AG04450 (cell line): ENCODE results near the gene GALT. TPM values are rescaled to one million over a fixed set of nuclear protein-coding genes. Genes with fewer than 3 reads are reported as not detected.

Experiments used
- CTCF ChIA-PET: fragments of 300-600, 350-600 bp; formaldehyde crosslinking; extraction: SDS; loops from one replicate; lab custom pipeline; 2022; ENCODE audit warnings: antibody characterized with exemption, inconsistent platforms; lab: Charles Lee
- POLR2A ChIA-PET: fragments of 350-600 bp; formaldehyde crosslinking; extraction: SDS; loops from one replicate; lab custom pipeline; 2021; ENCODE audit warnings: antibody characterized with exemption, inconsistent platforms; lab: Yijun Ruan, JAX
- DNase-seq: peaks from one replicate; pipeline ENCODE4 v3.0.0-alpha.2; 2011; ENCODE audit warnings: low read depth, low spot score
- H3K27ac ChIP-seq: one replicate; pipeline ENCODE4 v1.5.1; 2012; ENCODE audit warnings: low read depth, low read length, control low read depth
- H3K27me3 ChIP-seq: one replicate; pipeline ENCODE4 v1.6.0; 2012; ENCODE audit warnings: low read length; ENCODE audit not compliant: control insufficient read depth, insufficient read depth
- H3K4me3 ChIP-seq: 2 replicates; pipeline ENCODE4 v1.5.1; 2011; ENCODE audit warnings: mild to moderate bottlenecking, low read depth, low read length, control low read depth
- H3K9me3 ChIP-seq: 2 replicates; pipeline ENCODE4 v1.5.1; 2012; ENCODE audit warnings: low read length; ENCODE audit not compliant: control insufficient read depth, insufficient read depth
- CTCF ChIP-seq: IDR thresholded peaks from 2 replicates; pipeline ENCODE4 v1.5.1; 2011; ENCODE audit warnings: low read depth, low read length, control low read depth, inconsistent platforms
- polyA plus RNA-seq: library from polyadenylated mRNA; depleted of rRNA; stranded (reverse); fragments of >200 nt; gene quantifications from 2 replicates; pipeline ENCODE4 v1.2.3, GENCODE V29; 2011

The GALT gene
- polyA plus RNA-seq, 1 experiment = 24.8 TPM

DNA sequence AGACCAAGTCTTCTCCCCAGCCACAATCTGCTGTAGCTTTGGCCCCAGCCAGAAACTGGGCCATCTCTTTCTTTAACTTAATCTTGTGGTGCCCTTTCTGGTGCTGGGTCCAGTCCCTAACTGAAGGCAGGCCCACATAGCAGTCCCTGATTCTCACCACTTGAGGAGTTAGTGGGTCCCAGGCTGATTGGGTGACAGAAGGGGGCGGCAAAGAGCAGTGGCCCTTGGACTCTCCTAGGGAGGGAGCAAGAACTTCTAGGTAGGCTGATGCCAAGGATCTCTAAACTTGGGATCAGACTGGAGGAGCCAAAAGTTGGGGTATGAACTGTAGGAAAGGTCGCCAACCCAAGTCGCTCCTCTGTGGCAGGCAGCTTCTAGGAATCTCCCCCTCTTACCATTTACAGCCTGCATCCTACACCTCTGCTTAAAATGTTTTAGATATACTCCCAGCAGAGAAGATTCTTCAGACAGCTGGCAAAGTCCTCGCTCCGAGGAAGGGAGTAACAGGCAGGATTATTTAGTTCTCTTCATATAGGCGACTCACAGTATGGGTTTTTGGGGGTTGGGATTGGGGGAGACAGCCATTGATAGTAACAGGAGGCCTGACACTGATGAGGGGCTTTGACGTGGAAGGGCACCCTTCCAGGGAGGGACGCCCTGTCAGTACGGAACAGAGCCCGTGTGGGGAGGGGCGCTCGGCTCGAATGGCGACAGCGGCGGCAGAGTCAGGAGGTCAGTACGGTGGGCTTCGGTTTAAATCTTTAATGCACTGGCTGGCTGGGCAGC is 18.0 kb downstream of the GALT start:
- H3K4me3 ChIP-seq = peak overlapping the region; percentile 64
- DNase-seq = no peak
- ChIA-PET CTCF (interaction anchor here (0.6 to 1.9 kb wide), 9 partner anchors 9 to 1381 kb away, joined by 3 to 11 read pairs (median 4); partner anchors contain the start of genes DCTN3 and GALT), POLR2A (interaction anchor here (1.2 to 1.7 kb wide), 5 partner anchors 8 to 27 kb away, joined by 5 to 9 read pairs (median 7); partner anchors contain the start of genes GALT, IL11RA and SIGMAR1)
- H3K9me3 ChIP-seq = no peaks in the 10 kb centered on the region
- no peaks in the 10 kb centered on the region for H3K27me3 ChIP-seq
- peak overlapping the region; percentile 22 for H3K27ac ChIP-seq
- peak; percentile 86 for TF ChIP-seq CTCF

- ChIA-PET CTCF (interaction anchor here (0.8 to 1.8 kb wide), 7 partner anchors 9 to 151 kb away, joined by 3 to 11 read pairs (median 4); partner anchors contain the start of genes DCTN3 and GALT), POLR2A (interaction anchor here (1.2 to 1.7 kb wide), 5 partner anchors 9 to 28 kb away, joined by 5 to 9 read pairs (median 7); partner anchors contain the start of genes GALT, IL11RA and SIGMAR1)
- H3K27me3 ChIP-seq = no peaks in the 10 kb centered on the region
- H3K4me3 ChIP-seq = peak overlapping the region; percentile 64
- peak overlapping the region; percentile 22 for H3K27ac ChIP-seq
- no peaks in the 10 kb centered on the region for H3K9me3 ChIP-seq
- DNase-seq = no peak
- TF ChIP-seq CTCF = no peak
Observed at GRCh38 chr9:34665067-34665380, 18.5 kb downstream of the GALT start.

DNA sequence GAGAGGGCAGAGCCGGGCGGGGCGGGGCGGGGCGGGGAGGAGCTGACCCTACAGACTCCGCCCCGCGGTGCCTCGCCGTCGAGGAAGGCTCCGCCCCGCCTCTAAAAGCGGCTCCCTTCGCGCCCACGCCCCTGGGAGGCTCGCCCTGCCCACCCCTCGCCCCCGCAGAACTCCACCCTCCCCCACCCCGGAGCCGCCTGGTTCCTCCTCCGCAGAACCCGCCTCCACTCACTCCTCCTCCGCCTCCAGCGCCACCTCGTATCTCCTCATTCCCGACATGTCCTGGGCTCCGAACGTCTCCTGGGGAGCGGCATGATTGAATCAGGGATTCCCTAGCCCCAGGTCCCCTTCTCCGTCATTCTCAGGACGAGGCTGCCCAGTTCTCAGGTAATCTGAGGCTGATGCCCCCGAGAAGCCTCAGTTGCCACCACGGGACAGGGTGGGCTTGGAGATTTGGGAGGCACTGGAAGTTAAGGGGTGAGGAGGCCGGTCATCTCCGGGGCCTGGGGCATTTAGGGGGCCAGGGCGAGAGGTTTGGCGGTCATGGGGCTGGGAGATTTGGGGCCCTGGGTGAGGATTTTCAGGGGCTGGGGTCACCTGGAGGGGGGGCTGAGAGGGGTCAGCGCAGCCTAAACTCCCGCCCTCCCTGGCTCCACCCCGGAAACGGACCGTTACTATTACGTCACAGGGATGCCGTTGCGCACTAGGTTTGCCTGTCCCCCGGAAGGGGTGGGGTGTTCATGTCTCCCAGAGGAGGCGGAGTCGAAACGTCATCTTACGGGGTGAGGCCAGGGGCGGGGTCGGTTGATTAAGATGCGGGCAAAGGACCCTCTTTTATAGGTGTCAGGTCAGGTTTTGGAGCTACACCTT is 19.1 kb downstream of the GALT start:
- TF ChIP-seq CTCF = no peak
- no peaks in the 10 kb centered on the region for H3K9me3 ChIP-seq
- H3K27me3 ChIP-seq = no peaks in the 10 kb centered on the region
- CTCF ChIA-PET = interaction anchor here (0.8 to 2.1 kb wide), 7 partner anchors 10 to 150 kb away, joined by 3 to 11 read pairs (median 4); partner anchors contain the start of genes DCTN3 and GALT
- H3K27ac ChIP-seq = peak overlapping the region; percentile 96
- H3K4me3 ChIP-seq = peak overlapping the region; percentile 95
- POLR2A ChIA-PET = interaction anchor here (1.2 to 1.7 kb wide), 5 partner anchors 10 to 28 kb away, joined by 5 to 9 read pairs (median 7); partner anchors contain the start of genes GALT, IL11RA and SIGMAR1
- DNase-seq = peak; percentile 85

DNA sequence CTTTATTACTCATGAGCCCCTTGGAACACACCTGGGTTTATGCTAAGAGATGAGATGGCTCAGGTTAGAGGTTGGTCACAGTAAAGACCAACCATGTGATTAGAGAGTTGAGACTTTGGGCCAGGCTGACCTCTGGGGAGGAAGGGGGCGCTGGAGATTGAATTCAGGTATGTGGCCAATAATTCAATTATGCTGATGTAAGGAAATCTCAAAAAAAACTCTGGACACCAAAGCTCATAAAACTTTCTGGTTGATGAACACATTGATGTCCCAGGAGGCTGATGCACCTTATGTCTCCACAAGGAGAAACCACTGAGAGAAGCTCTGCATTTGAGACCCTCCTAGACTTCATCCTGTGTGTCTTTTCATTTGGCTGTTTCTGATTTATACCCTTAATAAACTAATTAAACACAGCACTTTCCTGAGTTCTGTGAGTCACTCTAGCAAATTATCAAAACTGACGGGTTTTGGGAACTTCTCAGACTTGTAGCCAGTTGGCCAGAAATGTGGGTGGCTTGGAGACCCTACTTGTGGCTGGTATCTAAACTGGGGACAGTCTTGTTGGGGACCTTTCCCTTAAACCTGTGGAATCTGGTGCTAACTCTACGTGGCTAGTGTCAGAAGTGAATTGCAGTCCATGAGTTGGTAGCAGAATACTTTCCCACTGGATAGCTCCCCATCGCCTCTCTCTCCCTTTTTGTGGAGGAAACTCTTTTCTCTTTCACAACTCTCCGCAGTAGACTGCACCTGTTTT is 23.5 kb downstream of the GALT start:
- POLR2A ChIA-PET = no interaction called here
- H3K9me3 ChIP-seq = no peaks in the 10 kb centered on the region
- no peak for DNase-seq
- peak overlapping the region; percentile 21 for H3K27ac ChIP-seq
- H3K4me3 ChIP-seq = no peak overlapping the region
- TF ChIP-seq CTCF = no peak
- CTCF ChIA-PET = interaction anchor here (1.1 to 1.9 kb wide), 3 partner anchors 31 to 315 kb away, joined by 3 to 6 read pairs (median 5); no protein-coding TSS in a partner anchor
- no peaks in the 10 kb centered on the region for H3K27me3 ChIP-seq
